CMK (cell line): ENCODE data around the gene RAB11FIP5.

ENCODE experiments used
- DNase-seq: peaks from one replicate; pipeline ENCODE4 v3.0.0-alpha.2; 2010; ENCODE audit warnings: low read depth

Gene RAB11FIP5

DNA sequence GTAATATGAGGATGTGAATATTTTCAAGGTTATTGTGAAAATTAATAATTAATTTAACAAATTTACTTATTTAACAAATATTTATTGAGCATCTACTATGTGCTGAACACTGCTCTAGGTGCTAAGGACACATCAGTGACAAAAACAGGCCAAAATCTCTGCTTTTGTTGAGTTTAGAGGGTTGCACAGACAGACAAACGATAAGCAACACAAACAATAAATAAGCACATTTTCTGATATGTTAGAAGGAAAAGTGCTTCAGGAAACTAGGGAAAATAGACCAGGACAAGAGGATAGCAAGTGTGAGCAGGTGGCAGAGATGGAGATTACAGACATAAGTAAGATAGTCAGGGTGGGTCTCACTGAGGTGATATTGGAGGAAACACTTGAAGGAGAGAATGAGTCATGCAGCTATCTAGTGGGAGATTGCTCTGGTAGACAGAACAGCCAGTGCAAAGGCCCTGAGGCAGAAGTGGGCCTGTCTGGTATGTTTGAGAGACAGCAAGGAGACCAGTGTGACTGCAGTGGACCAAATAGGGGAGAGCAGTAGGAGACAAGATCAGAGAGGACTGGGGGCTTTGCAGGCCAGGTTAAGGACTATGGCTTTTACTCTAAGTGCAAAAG is 79.5 kb downstream of the RAB11FIP5 start:
- no peak for DNase-seq

DNA sequence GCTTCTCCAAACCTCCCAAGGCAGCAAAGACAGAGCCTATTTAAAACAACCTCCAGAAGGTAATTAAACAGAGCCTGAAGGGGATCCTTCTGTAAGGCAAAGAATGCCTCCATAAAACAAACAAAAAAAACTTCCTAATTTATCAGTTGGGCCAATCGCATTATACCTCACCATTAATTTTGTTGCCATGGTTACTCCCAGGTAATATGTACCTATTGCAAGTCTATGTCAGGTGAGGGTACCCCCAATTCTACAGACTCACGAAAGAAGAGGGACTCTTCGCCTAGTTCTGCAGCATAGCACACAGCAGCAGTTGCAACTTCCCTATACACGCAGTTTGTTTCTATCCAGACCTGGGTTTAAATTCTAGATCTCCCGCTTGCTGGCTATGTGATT is 80.0 kb downstream of the RAB11FIP5 start:
- no peak for DNase-seq

DNA sequence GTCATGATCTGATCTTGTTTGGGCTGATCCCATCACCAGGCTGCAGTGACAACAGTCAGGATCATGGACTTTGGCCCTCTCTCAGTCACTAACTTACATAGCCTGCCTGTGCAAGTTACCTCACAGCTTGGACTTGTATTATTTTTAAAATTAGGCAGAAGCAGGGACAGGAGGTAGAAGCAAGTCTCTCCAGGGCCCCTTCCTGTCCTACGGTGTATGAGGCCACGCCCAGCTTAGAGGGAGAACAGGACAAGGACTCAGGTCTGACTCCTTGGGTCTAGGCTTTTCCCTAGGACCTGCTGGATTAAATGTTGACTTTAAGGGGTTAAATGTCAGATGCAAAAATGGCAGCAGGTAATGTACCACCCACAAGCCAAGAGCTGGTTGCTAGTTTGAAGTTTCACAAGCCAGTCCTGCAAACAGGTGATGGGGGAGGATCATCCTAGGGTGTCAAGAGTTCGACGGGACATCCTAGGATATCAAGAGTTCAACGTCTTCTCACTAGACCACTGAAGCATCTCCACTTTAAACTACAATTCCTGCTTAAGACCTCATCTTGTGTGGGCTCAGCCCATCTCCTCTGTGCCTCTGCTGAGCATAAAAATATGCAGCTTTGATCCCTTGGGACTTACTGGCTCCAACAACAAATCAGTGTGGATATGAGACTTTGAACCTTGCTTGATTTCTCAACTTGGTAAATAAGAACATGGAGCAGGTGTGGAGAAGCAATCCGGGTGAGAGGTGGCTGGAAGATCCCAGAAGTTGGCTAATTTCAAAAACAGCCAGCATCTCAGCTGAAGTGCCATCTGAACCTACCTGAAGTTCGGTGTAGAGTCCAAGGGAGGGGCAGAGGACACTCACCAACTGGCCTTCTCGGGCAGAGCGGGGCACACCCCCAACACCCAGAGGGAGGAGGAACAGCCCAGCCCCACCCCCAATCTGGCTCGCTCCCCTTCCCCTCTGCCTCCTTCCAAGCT is 80.7 kb downstream of the RAB11FIP5 start:
- DNase-seq: no peak

DNA sequence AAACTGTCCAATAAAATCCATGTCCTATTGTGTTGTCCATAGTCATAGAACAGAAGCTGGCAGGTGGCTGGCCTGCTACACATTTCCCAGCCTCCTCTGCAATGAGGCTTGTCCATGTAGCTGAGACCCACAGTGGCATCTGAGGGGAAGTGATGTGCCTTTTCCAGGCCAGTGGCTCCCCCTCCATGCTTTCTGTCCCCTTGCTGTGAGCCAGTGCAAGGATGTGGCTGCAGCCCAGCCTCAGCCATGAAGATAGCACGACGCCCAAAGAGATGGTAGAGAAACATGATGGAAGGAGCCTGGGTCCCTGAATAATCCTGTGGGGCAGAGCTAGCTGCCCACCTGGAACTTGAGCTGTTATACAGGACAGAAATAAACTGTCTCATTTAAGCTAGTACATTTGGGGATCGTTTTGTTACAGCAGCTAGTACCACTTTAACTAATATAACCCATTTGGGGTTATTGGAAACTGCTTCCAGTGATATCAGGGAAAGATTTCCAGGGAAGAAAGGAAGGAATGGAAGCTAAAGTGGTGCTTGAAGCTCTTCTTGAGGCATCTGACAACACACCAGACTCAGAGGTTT is 81.6 kb downstream of the RAB11FIP5 start:
- no peak for DNase-seq

DNA sequence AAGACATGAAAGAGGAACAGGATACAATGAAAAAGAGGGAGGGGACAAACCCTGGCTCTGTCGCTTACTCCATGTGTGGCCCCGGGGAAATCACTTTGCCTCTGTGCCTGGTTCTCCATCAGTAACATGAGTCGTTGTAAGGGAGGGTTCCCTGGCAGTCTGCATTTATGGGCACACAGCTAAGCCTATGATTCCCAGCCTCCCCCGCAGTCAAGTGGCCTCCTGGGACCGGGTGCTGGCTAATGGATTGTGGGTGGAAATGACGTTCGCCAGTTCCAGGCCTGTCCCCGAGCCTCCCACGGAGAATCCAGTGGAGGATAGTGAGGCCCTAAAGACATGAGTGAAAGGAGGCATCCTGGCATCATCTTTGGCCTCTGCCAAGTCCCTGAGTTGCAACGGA is 83.9 kb downstream of the RAB11FIP5 start:
- no peak for DNase-seq

DNA sequence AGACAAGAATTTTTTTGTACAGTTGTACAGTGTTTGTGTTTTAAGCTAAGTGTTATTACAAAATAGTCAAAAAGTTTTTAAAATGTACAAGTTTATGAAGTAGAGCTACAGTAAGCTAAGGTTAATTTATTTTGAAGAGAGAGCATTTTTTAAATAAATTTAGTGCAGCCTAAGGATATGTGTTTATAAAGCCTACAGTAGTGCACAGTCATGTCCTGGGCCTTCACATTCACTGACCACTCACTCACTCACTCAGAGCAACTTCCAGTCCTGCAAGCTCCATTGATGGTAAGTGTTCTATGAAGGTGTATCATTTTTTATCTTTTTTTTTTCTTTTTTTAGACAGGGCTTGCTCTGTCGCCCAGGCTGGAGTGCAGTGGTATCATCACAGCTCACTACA is 85.4 kb downstream of the RAB11FIP5 start:
- DNase-seq: no peak

DNA sequence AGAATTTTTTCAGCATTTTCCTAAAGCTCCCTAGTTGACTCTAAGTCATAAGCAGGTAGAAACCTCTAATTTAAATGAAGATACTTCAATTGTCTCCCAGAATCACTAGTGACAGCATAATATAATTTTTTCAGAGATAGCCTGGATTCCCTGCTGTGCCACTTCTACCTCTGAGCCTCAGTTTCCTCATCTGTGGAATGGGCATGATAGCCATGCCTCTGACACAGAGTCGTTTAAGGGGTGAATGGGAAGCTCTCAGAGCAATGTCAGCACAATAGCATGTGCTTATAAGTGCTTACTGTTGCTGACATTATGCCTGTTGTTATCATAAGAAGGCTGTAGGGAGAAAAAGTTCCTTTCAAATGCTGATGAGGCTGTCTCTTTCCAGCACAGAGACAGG is 89.3 kb downstream of the RAB11FIP5 start:
- no peak for DNase-seq
